Measurements from ENCODE around the gene SLC9A2. TPM values are rescaled to one million over a fixed set of nuclear protein-coding genes. Genes with fewer than 3 reads are reported as not detected.

Gene SLC9A2
- total and polyA plus RNA-seq, 2 of the 13 experiments (the other 11 are each of a cell fraction or from before 2014, with no cell fraction given), result 0.02 TPM; not detected in 1

GRCh38 chr2:102726128-102727087, 107.1 kb downstream of the SLC9A2 start (continued):
- no peak for TF ChIP-seq TRIM22 (IDR thresholded peaks at IDR 0.05)

DNA sequence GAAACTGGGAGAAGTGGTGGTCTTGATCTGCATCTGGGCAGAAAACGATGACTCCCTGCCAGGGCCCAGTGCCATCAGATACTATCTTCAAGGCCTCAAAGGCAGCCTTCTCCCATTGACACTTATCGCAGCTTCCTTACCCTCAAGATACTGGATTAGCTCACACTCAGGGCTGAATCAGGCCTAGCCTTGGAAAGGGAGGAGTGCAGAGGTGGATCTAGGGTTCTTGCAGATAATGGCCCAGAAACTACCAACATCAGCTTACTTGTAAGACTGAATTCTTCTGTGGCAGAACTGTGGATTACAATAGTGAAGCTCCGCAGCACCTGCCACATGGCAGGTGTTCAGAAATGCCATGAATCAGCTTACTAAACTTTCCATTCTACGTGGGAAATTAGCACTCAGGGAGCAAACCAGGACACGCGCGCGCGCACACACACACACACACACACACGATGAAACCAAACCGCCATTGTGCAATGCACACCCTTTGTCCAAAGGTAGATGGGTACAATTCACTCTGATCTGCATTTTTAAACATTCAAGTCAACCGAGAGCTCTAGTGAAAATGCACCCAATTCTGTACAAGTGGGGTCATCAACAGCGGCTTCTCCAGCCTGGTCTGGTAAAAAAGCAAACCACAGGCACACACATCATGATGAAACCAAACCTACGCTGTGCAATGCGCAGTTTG, 116.2 kb downstream of the SLC9A2 start:
- intact Hi-C loops (cut with micrococcal nuclease; ENCODE audit: unreplicated experiment) (loop anchor here (1.0 kb wide), 1 partner anchor 119 kb away; no protein-coding TSS in a partner anchor), in situ Hi-C loops (cut with HindIII; ENCODE audit: extremely low pct_ligation_motif_present, low pct_unique_long_range_greater_than_20kb) (no loop called here)
- peak overlapping the region; percentile 95 to 99 (median 96) for H3K4me3 ChIP-seq (replicated peaks in 1 of 3; ENCODE audit: insufficient read depth in 1 of 3, low read depth in 2 of 3, low read length in 3 of 3)
- H3K27ac ChIP-seq (ENCODE audit: extremely low read length, insufficient read depth, low read length), result peak overlapping the region; percentile 83
- FAIRE-seq (peak; percentile 54), ATAC-seq (peak; percentile 36), DNase-seq (ENCODE audit: low spot score) (peak; percentile 57)
- peak overlapping the region; percentile 99 for H3K4me2 ChIP-seq (ENCODE audit: low read depth, low read length)
- no TSS peak for BruUV-seq (replicated peaks)
- ChIA-PET CTCF (ENCODE audit: low intra/inter-chr PET ratio, low total read pairs) (no interaction called here), POLR2A (interaction anchor here (0.7 to 3.1 kb wide), 6 partner anchors 9 to 68 kb away, joined by 3 to 42 read pairs (median 8); no protein-coding TSS in a partner anchor)
- peaks cover 40% of the 10 kb centered on the region for H3K4me1 ChIP-seq (ENCODE audit: insufficient read depth, low read length)
- peaks cover 0 to 3% of the 10 kb centered on the region in 2 experiments; a peak in 1 of 5 replicates for H3K27me3 ChIP-seq (ENCODE audit: control insufficient read depth in 1 of 2, insufficient read depth in 2 of 2, low read length in 2 of 2)
- H3K9ac ChIP-seq (ENCODE audit: insufficient read depth, low read depth, low read length), result peak overlapping the region; percentile 94
- WGBS (ENCODE audit: low lambda C conversion rate), result 7% methylated on average over 15 of the region's 15 CpGs
- peak overlapping the region; percentile 59 for H2AFZ ChIP-seq (ENCODE audit: low read length)
- H3K36me3 ChIP-seq (replicated peaks in 1 of 2; ENCODE audit: control insufficient read depth in 1 of 2, insufficient read depth in 2 of 2, low read length in 2 of 2), result peaks cover 3 to 9% of the 10 kb centered on the region in 2 experiments
- no peaks in the 10 kb centered on the region for H3K9me3 ChIP-seq (ENCODE audit: low read length)
- H3K79me2 ChIP-seq (ENCODE audit: insufficient read depth, low read length), result peaks cover 61% of the 10 kb centered on the region
- 0 out of 2 replicates have a peak, but pooled peaks cover 4% of the 10 kb centered on the region for H4K20me1 ChIP-seq (ENCODE audit: insufficient read depth, low read length)
- TF ChIP-seq SOX6 (IDR thresholded peaks at IDR 0.05), result no peak
- no peak; the same call in 1 of the 2 replicates for TF ChIP-seq SOX6 (CRISPR knock-in tag; IDR thresholded peaks at IDR 0.05)
- no peak for TF ChIP-seq PCBP1 (IDR thresholded peaks at IDR 0.05; ENCODE audit: borderline replicate concordance, low read depth, low read length)
- TF ChIP-seq, protein P1, sequence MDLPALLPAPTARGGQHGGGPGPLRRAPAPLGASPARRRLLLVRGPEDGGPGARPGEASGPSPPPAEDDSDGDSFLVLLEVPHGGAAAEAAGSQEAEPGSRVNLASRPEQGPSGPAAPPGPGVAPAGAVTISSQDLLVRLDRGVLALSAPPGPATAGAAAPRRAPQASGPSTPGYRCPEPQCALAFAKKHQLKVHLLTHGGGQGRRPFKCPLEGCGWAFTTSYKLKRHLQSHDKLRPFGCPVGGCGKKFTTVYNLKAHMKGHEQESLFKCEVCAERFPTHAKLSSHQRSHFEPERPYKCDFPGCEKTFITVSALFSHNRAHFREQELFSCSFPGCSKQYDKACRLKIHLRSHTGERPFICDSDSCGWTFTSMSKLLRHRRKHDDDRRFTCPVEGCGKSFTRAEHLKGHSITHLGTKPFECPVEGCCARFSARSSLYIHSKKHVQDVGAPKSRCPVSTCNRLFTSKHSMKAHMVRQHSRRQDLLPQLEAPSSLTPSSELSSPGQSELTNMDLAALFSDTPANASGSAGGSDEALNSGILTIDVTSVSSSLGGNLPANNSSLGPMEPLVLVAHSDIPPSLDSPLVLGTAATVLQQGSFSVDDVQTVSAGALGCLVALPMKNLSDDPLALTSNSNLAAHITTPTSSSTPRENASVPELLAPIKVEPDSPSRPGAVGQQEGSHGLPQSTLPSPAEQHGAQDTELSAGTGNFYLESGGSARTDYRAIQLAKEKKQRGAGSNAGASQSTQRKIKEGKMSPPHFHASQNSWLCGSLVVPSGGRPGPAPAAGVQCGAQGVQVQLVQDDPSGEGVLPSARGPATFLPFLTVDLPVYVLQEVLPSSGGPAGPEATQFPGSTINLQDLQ (CRISPR knock-in tag; IDR thresholded peaks at IDR 0.05), result no peak
- no peak for TF ChIP-seq SNRNP70 (IDR thresholded peaks at IDR 0.05; ENCODE audit: low read depth, low read length)
- TF ChIP-seq ZNF670 (CRISPR knock-in tag; IDR thresholded peaks at IDR 0.05; ENCODE audit: borderline replicate concordance), result no peak
- no peak for TF ChIP-seq ZNF703 (CRISPR knock-in tag; IDR thresholded peaks at IDR 0.05; ENCODE audit: borderline replicate concordance)
- no peak for TF ChIP-seq GABPB1 (CRISPR knock-in tag; IDR thresholded peaks at IDR 0.05)
- TF ChIP-seq TAF15 (IDR thresholded peaks at IDR 0.05; ENCODE audit: low read depth, low read length, poor library complexity, severe bottlenecking), result no peak
- TF ChIP-seq ISL2 (CRISPR knock-in tag; IDR thresholded peaks at IDR 0.05), result no peak
- TF ChIP-seq ZNF558 (CRISPR knock-in tag; IDR thresholded peaks at IDR 0.05; ENCODE audit: borderline replicate concordance), result no peak
- no peak; the same call in 1 of the 2 replicates for TF ChIP-seq MIER3 (CRISPR knock-in tag; IDR thresholded peaks at IDR 0.05; ENCODE audit: borderline replicate concordance)
- no peak for TF ChIP-seq HOXA7 (CRISPR knock-in tag; IDR thresholded peaks at IDR 0.05)
- peak; percentile 7 for TF ChIP-seq JARID2 (CRISPR knock-in tag; IDR thresholded peaks at IDR 0.05; ENCODE audit: insufficient replicate concordance)
- no peak for TF ChIP-seq ZNF468 (CRISPR knock-in tag; IDR thresholded peaks at IDR 0.05)
- TF ChIP-seq TARDBP (CRISPR knock-in tag; IDR thresholded peaks at IDR 0.05), result peak; percentile 45; the same call in 1 of the 2 replicates

Measured in HepG2 (cell line).